H1 (cell line): ENCODE measurements around the gene CD44. TPM values are rescaled to one million over a fixed set of nuclear protein-coding genes. Genes with fewer than 3 reads are reported as not detected.

Experiments
- ATF2 ChIP-seq: IDR thresholded peaks from 2 replicates; pipeline ENCODE4 v1.6.1; 2012; ENCODE audit warnings: low read length, inconsistent platforms
- CHD7 ChIP-seq: fragments of 300-600 bp; sonication (generic); IDR thresholded peaks from 2 replicates; pipeline ENCODE4 v1.7.1; 2012; ENCODE audit warnings: low read length, moderate library complexity, mild to moderate bottlenecking, inconsistent platforms; ENCODE audit not compliant: insufficient replicate concordance
- EP300 ChIP-seq, 2 experiments: IDR thresholded peaks; 1 replicate in 1 of 2; 2 replicates in 1 of 2; pipeline ENCODE4 v1.6.1; 2011 to 2012; ENCODE audit warnings: low read depth in 2 of 2, low read length in 2 of 2, mild to moderate bottlenecking in 2 of 2, borderline replicate concordance in 1 of 2, inconsistent platforms in 1 of 2, moderate library complexity in 1 of 2
- HDAC2 ChIP-seq, 2 experiments: fragments of 300-600 bp in 1 of 2; sonication (generic) in 1 of 2; IDR thresholded peaks; 2 replicates each; pipeline ENCODE4 v1.6.1; 2011 to 2012; ENCODE audit warnings: low read depth in 2 of 2, low read length in 2 of 2, mild to moderate bottlenecking in 2 of 2, moderate library complexity in 2 of 2, borderline replicate concordance in 1 of 2, inconsistent platforms in 1 of 2
- MAX ChIP-seq: IDR thresholded peaks from 2 replicates; pipeline ENCODE4 v1.6.1; 2012; ENCODE audit warnings: inconsistent platforms
- RXRA ChIP-seq: IDR thresholded peaks from 2 replicates; pipeline ENCODE4 v1.6.1; 2011; ENCODE audit warnings: low read depth, mild to moderate bottlenecking, low read length, moderate library complexity; ENCODE audit not compliant: insufficient read depth
- TAF7 ChIP-seq: optimal IDR thresholded peaks from 2 replicates; pipeline ENCODE3; 2011; ENCODE audit warnings: low read depth, mild to moderate bottlenecking, inconsistent platforms, low read length, moderate library complexity, borderline replicate concordance
- polyA plus RNA-seq, 7 experiments: library from polyadenylated mRNA; depleted of rRNA in 3 of 7; stranded (reverse) in 5 of 7; unstranded in 2 of 7; fragments of >200 nt in 5 of 7; fragments of 200-250 nt in 2 of 7; gene quantifications; 1 replicate in 5 of 7; 2 replicates in 1 of 7; 4 replicates in 1 of 7; pipeline versions ENCODE4 v1.2.1 to v1.2.3, GENCODE V29; 2011 to 2013; ENCODE audit warnings: missing spikeins in 2 of 7, mixed read lengths in 2 of 7
- total RNA-seq: library from RNA; stranded (reverse); fragmentation: NEBNext Ultra II Directional; extraction: Animal tissue kit (Norgen Biotek cat#: 25700); gene quantifications from 2 replicates; pipeline ENCODE4 v1.2.1, GENCODE V29; 2021

CD44 gene
- total and polyA plus RNA-seq, 2 of the 8 experiments (the other 6 are each of a cell fraction or from before 2014, with no cell fraction given), result 11.8 to 13.7 TPM

GRCh38 chr11:35155677-35156076 lies 16.7 kb downstream of the CD44 start (continued):
- no peak for TF ChIP-seq ATF2
- TF ChIP-seq CHD7, result no peak
- TF ChIP-seq MAX, result no peak
- TF ChIP-seq RXRA, result no peak
- no peak for TF ChIP-seq EP300 (IDR thresholded peaks at IDR 0.05; ENCODE audit: borderline replicate concordance in 1 of 2, low read depth in 2 of 2, low read length in 2 of 2)
- no peak for TF ChIP-seq TAF7
- TF ChIP-seq HDAC2 (IDR thresholded peaks at IDR 0.05; ENCODE audit: borderline replicate concordance in 1 of 2, low read depth in 2 of 2, low read length in 2 of 2), result no peak
